Tibial artery (tissue), 4 donors: ENCODE measurements around the gene CCNY.
"Not testable (repeated sequence)": the region's sequence is repeated elsewhere in the genome, so short reads cannot be mapped to it uniquely, and the experiment has no call there.

Experiments
- DNase-seq, 2 donors: peaks; one replicate each; pipeline ENCODE4 v3.0.0-alpha.2; 2019
- H3K27ac ChIP-seq, 2 donors: fragments of 200-600 bp; sonication (generic) in 1 of 2; 1 replicate in 1 of 2; 2 replicates in 1 of 2; pipeline ENCODE4 v1.5.1; 2018 to 2019; ENCODE audit warnings: mild to moderate bottlenecking in 1 of 2
- H3K27me3 ChIP-seq, 2 donors: fragments of 200-600 bp; sonication (generic) in 1 of 2; one replicate each; pipeline versions ENCODE4 v1.5.1 to v1.6.0; 2016 to 2019
- H3K36me3 ChIP-seq, 3 donors: fragments of 200-600 bp; sonication (generic) in 2 of 3; one replicate each; pipeline ENCODE4 v1.5.1; 2016 to 2019; ENCODE audit warnings: mild to moderate bottlenecking in 2 of 3
- H3K4me1 ChIP-seq, 4 donors: fragments of 200-600 bp; sonication (generic) in 2 of 4; 1 replicate in 3 of 4; 2 replicates in 1 of 4; pipeline ENCODE4 v1.5.1; 2016 to 2019
- H3K4me3 ChIP-seq, 2 donors: fragments of 200-600 bp; sonication (generic) in 1 of 2; 1 replicate in 1 of 2; 2 replicates in 1 of 2; pipeline ENCODE4 v1.5.1; 2018 to 2019; ENCODE audit warnings: mild to moderate bottlenecking in 2 of 2
- H3K9me3 ChIP-seq, 3 donors: fragments of 200-600 bp; sonication (generic) in 1 of 3; one replicate each; pipeline ENCODE4 v1.5.1; 2016 to 2019
- CTCF ChIP-seq, 2 experiments: fragments of 200-600 bp in 1 of 2; fragments of 450-650 bp in 1 of 2; IDR thresholded peaks; one replicate each; pipeline ENCODE4 v1.5.1; 2017 to 2019; ENCODE audit warnings: antibody characterized with exemption in 2 of 2, mild to moderate bottlenecking in 1 of 2, moderate library complexity in 1 of 2
- intact Hi-C: fragments of 100-400 bp; cut with DNase I; formaldehyde crosslinking; loops from one replicate; pipeline ENCODE4 v1.15.0; 2023; ENCODE audit warnings: low total_unique reads

CCNY gene

DNA sequence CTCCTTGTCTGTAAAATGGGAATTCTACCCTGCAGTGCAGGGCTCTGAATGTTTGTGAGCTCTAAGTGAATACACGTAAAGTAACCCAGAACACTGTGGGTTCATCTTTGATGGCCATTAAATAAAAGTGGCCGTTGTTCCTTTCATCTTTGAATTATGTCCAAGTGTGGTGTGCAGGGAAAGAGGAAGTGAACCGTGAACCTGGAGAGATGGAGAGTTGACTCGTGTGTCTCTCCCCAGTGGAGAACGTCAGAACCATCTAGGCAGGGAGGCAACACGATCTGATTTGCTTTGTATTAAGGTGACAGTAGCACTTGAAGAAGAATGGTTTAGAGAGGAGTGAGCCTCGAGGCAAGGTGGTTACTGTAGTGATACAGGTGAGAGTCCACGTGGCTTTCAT, 175.3 kb downstream of the CCNY start:
- TF ChIP-seq CTCF (IDR thresholded peaks at IDR 0.05): no peak
- Histone ChIP-seq H3K27ac (no peak overlapping the region), H3K4me1 (no peaks in the 10 kb centered on the region), H3K9me3 (no peaks in the 10 kb centered on the region), H3K27me3 (no peaks in the 10 kb centered on the region), H3K4me3 (no peak overlapping the region), H3K36me3 (peaks cover 0 to 12% (median 8%) of the 10 kb centered on the region in 3 donors)
- DNase-seq: no peak
- intact Hi-C loops: no loop called here

DNA sequence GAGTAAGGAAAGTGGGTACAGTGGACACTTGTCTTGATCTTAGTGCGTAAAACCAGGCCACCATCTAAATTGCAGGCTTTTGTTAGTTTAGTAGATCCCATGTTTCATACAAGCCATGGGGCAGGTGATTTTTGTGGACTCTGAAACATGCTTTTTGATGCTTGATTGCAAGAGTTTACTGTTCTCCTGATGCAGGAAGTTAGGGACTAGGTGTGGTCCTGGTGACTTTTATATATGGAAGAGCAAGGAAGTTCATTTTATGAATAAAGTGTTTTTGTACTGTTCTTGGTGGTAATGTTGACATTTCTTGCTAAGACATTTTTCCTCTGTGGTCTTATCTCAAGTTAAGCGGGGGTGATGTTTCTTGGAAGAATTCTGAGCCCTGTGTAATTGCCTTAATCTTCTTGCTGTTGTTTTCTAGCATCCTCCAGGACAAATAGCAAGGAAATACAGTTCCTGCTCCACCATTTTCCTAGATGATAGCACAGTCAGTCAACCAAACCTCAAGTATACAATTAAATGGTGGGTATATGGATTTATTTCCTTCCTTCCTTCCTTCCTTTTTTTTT, 179.9 kb downstream of the CCNY start:
- Histone ChIP-seq H3K27ac (no peak overlapping the region), H3K4me3 (no peak overlapping the region), H3K36me3 (peaks cover 0 to 2% (median 1%) of the 10 kb centered on the region in 3 donors), H3K27me3 (no peaks in the 10 kb centered on the region), H3K4me1 (peaks cover 0 to 8% (median 0%) of the 10 kb centered on the region in 4 donors), H3K9me3 (no peaks in the 10 kb centered on the region)
- no peak for DNase-seq
- TF ChIP-seq CTCF (IDR thresholded peaks at IDR 0.05): no peak
- intact Hi-C loops: no loop called here

GRCh38 chr10:35517431-35518181, 181.3 kb downstream of the CCNY start:
- H3K36me3 ChIP-seq: no peaks in the 10 kb centered on the region
- no peak overlapping the region for H3K4me3 ChIP-seq
- H3K27ac ChIP-seq: no peak overlapping the region
- no peak for DNase-seq
- intact Hi-C loops: no loop called here
- no peaks in the 10 kb centered on the region for H3K9me3 ChIP-seq
- H3K27me3 ChIP-seq: no peaks in the 10 kb centered on the region
- peaks cover 0 to 8% (median 0%) of the 10 kb centered on the region in 4 donors for H3K4me1 ChIP-seq
- no peak for TF ChIP-seq CTCF (IDR thresholded peaks at IDR 0.05)

GRCh38 chr10:35518187-35518586, 181.9 kb downstream of the CCNY start:
- H3K4me3 ChIP-seq, H3K9me3 ChIP-seq, intact Hi-C loops, DNase-seq, H3K27me3 ChIP-seq, H3K27ac ChIP-seq, H3K4me1 ChIP-seq, H3K36me3 ChIP-seq: not testable (repeated sequence)

GRCh38 chr10:35520996-35521395, 184.7 kb downstream of the CCNY start:
- Histone ChIP-seq H3K27ac (no peak overlapping the region), H3K9me3 (no peaks in the 10 kb centered on the region), H3K27me3 (no peaks in the 10 kb centered on the region), H3K36me3 (no peaks in the 10 kb centered on the region), H3K4me3 (no peak overlapping the region), H3K4me1 (peaks cover 0 to 8% (median 0%) of the 10 kb centered on the region in 4 donors)
- intact Hi-C loops: no loop called here
- TF ChIP-seq CTCF (IDR thresholded peaks at IDR 0.05): no peak
- no peak for DNase-seq

DNA sequence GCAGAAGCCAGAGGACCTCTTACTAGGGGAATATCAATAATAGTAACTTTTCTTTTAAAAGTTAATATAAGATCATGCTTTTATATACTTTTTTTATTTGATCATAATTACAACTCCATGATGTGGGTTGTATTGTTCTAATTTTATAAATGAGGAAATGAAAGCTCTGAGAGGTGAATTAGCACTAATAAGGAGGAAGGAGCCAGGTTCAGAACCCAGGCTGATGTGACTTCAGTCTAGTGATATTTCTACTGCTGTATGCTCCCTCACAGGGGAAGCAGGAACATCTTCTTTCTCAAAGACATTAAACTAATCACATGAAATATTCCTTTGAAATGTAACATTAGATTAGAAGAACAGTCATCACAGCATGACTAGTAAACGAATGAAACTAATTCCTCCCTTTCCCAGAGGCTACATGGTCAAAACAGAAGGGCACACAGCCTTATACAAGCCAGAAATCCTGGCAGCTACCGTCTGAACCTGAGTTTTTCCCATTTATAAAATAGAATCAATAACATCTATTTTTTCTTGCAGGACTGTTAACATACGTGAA, 187.4 kb downstream of the CCNY start:
- no peak for TF ChIP-seq CTCF (IDR thresholded peaks at IDR 0.05)

More for the DNA sequence above, 187.4 kb downstream of the CCNY start:
- no peaks in the 10 kb centered on the region for H3K9me3 ChIP-seq
- intact Hi-C loops: no loop called here
- no peaks in the 10 kb centered on the region for H3K27me3 ChIP-seq
- H3K4me1 ChIP-seq: no peaks in the 10 kb centered on the region
- no peak for DNase-seq
- H3K4me3 ChIP-seq: no peak overlapping the region
- no peak overlapping the region for H3K27ac ChIP-seq
- no peaks in the 10 kb centered on the region for H3K36me3 ChIP-seq
